ENCODE measurements around the gene BLTP3B.
A peak's percentile ranks its signal among the peaks of the same experiment; 100 is the strongest.
"Not testable (repeated sequence)": the region's sequence is repeated elsewhere in the genome, so short reads cannot be mapped to it uniquely, and the experiment has no call there.

BLTP3B gene

GRCh38 chr12:100142851-100143559 is at the start of gene BLTP3B:
Gene BLTP3B, minus strand, starts transcription at chr12:100142874. Its CDS starts 239 bp downstream, at chr12:100142635.
- peak; percentile 82 for DNase-seq

- no peak for DNase-seq
These were observed 47.1 kb upstream of the BLTP3B start for GRCh38 chr12:100189636-100190394.

GRCh38 chr12:100188888-100189635 is 46.4 kb upstream of the BLTP3B start:
- DNase-seq, result not testable (repeated sequence)

- no peak for DNase-seq
These were observed 45.3 kb upstream of the BLTP3B start for GRCh38 chr12:100187857-100188519.

- DNase-seq, result no peak
These were observed 44.4 kb upstream of the BLTP3B start for GRCh38 chr12:100187068-100187467.

- no peak for DNase-seq
These were observed 43.4 kb upstream of the BLTP3B start for GRCh38 chr12:100186071-100186470.

- no peak for DNase-seq
These were observed 42.8 kb upstream of the BLTP3B start for GRCh38 chr12:100185361-100185894.

GRCh38 chr12:100184549-100185145 is 42.0 kb upstream of the BLTP3B start:
- no peak for DNase-seq

- no peak for DNase-seq
These were observed 36.6 kb upstream of the BLTP3B start for GRCh38 chr12:100179252-100179651.

- not testable (repeated sequence) for DNase-seq
These were observed 33.8 kb upstream of the BLTP3B start for GRCh38 chr12:100176493-100176892.

- no peak for DNase-seq
These were observed 31.8 kb upstream of the BLTP3B start for GRCh38 chr12:100174495-100174894.

- DNase-seq, result no peak
These were observed 30.4 kb upstream of the BLTP3B start for GRCh38 chr12:100173111-100173510.

- no peak for DNase-seq
These were observed 28.6 kb upstream of the BLTP3B start for GRCh38 chr12:100171248-100171647.

GRCh38 chr12:100170313-100170858 is 27.7 kb upstream of the BLTP3B start:
- no peak for DNase-seq

- no peak for DNase-seq
These were observed 26.7 kb upstream of the BLTP3B start for GRCh38 chr12:100169345-100169744.

- no peak for DNase-seq
These were observed 25.9 kb upstream of the BLTP3B start for GRCh38 chr12:100168562-100168961.

- DNase-seq, result no peak
These were observed 23.6 kb upstream of the BLTP3B start for GRCh38 chr12:100166232-100166631.

- DNase-seq, result no peak
These were observed 22.7 kb upstream of the BLTP3B start for GRCh38 chr12:100165356-100165755.

- DNase-seq, result no peak
These were observed 21.6 kb upstream of the BLTP3B start for GRCh38 chr12:100164153-100164704.

- peak; percentile 50 for DNase-seq
These were observed 20.9 kb upstream of the BLTP3B start for GRCh38 chr12:100163416-100164152.

All from NCI-H1048 (cell line).